Activated gamma-delta T cell treated with anti-CD3 and anti-CD28 coated beads, Interleukin-2, amount 50 U/mL, for 16 hours (primary cell): ENCODE results near the gene PRPSAP2.
"Not testable (repeated sequence)": the region's sequence is repeated elsewhere in the genome, so short reads cannot be mapped to it uniquely, and the experiment has no call there.

Source experiments
- DNase-seq: peaks from one replicate; pipeline ENCODE4 v3.0.0-alpha.2; 2020; ENCODE audit warnings: low read depth

PRPSAP2 gene

DNA sequence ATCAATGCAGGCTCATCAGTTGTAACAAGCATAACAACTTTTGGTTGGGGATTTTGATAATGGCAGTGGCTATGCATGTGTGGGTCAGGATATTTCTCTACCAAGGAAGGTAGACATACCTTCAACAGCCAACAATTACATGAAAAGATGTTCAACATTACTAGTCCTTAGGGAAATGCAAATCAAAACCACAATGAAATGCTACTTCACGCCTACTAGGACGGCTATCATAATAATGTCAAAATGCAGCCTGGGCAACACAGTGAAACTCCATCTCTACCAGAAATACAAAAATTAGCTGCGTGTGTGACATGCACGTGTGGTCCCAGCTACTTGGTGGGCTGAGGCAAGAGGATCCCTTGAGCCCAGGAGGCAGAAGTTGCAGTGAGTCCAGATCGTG, 86.7 kb downstream of the PRPSAP2 start:
- no peak for DNase-seq

DNA sequence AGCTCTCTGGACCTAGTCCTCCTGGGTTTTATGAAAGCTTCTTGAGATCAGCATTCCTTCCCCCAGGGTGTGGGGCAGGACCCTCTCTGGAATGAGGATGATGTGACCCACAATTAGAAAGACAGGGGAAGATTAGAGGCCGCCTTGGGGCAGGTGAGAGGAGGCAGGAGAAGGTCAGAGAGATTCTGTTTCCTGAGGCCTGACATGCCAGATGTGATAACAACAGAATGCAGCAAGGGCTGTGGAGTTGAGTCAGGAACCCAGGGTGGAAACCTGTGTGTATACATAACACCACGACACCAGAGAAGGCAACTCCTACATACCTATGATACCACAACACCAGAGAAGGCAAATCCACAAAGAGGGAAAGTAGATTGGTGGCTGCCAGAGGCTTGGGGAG, 88.6 kb downstream of the PRPSAP2 start:
- DNase-seq: no peak

DNA sequence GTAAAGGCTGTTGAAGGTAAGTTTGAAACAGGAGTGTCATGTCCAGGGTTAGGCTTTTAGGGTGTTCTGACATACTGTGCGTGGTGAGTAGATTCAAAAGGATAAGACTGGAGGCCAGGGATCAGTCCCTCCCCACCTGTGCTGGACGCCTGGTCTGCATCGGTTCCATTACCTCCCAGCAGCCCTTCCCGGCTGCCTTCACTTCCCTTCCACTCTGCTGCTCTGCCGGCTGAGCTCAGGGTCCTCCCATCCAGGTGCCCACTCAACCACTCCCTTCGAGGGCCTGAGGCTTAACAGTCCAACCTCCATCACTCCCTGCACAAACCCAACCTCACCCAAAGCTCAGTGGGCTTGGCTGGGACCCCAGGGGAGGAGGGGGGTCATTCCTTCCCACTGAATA, 89.9 kb downstream of the PRPSAP2 start:
- no peak for DNase-seq

DNA sequence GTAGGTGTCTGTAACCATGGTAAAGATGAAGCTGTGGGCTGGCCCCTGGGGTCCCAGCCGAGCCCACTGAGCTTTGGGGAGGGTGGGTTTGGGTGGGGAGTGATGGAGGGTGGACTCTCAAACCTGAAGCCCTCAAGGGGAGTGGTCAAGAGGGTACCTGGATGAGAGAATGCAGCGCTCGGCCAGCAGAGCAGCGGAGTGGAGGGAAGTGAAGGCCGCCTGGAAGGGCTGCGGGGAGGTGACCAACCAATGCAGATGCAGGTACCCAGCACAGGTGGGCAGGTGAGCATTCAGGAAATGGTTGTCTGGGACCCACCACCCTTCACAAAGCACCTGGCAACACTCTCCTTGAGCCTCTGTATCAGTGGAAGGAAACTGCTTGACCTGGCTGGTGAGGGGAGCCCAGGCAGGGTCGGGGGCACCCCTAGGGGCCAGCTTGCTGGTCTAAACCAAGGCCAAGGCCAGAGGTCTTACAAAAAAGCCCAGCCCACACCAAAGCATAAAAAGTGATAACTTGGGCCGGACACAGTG, 90.6 kb downstream of the PRPSAP2 start:
- no peak for DNase-seq

DNA sequence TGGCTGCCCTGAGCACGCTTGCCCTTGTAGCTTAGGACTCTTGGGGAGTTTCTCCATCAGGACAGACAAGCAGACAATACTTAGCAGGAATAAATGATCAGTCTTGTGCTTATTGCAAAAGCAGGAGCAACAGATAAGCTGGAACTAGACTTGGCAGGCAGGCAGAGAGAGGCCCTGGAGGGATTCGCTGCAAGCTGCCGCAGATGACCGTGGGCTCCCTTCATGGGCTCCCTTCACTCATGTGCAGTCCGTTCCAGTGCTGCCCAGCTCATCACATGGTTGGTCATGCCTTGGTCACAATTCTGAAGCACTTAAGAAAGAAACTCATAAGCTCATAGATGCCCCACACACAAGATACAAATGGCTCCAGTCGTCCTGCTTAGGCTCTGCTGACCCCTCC, 91.6 kb downstream of the PRPSAP2 start:
- no peak for DNase-seq

DNA sequence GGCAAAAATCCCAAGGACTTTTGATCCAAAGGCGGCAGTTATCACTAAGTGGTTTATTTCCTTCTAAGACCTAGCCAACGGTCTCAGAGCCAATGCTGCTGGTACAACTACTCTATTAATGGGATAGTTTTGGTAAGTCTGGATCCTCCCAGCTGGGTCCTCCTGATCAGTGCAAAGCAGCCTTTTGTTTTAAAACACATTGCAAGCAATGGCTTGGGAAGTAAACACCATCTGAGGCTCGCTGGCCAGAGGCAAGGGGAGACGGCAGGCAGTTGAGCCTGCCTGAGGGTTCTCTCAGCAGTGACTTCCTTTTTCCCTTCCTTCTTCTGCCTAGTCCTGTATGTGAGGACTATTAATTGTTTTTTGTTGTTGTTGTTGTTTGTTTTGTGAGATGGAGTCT, 92.4 kb downstream of the PRPSAP2 start:
- DNase-seq: no peak

DNA sequence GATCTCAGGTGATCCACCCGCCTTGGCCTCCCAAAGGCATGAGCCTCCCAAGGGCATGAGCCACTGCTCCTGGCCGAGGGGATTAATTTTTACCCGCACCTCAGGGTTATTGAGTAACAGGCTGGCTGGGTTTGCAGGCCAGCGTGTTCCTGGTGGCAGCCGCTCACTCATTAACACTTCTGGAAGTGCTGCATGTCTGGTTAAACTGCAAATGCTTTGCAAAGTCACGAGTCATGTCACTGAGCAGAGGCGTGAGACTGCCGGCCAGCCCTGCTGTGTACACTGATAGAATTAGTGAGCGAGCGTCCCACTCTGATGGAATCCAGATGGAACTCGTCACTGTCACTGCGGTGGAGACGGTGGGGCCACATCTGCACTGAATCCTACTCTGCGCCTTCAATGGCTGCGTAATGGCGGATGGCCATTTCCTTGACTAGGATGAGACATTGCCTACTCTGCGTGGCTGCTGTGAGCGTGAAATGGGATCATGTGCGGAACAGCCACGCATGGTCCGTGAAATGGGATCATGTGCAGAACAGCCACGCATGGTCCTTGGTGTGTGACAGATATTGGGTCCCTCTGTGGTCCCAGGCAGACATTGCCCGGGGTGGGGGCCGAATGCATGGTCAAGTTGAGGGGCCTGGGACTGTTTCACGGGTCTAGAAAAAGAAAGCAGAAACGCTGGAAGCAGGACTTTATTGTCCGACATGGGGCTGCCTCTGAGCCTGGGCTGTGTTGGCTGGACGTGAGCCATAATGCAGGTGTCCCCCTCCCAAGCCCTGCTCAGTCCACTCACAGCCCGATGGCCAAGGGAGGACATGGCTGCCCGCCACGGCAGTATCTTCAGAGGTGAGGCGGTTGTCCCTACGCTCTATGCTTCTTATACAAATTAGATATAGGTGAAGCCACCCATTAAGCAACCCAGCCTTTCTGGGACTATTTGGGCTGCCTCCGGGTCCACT, 93.3 kb downstream of the PRPSAP2 start:
- DNase-seq: no peak

DNA sequence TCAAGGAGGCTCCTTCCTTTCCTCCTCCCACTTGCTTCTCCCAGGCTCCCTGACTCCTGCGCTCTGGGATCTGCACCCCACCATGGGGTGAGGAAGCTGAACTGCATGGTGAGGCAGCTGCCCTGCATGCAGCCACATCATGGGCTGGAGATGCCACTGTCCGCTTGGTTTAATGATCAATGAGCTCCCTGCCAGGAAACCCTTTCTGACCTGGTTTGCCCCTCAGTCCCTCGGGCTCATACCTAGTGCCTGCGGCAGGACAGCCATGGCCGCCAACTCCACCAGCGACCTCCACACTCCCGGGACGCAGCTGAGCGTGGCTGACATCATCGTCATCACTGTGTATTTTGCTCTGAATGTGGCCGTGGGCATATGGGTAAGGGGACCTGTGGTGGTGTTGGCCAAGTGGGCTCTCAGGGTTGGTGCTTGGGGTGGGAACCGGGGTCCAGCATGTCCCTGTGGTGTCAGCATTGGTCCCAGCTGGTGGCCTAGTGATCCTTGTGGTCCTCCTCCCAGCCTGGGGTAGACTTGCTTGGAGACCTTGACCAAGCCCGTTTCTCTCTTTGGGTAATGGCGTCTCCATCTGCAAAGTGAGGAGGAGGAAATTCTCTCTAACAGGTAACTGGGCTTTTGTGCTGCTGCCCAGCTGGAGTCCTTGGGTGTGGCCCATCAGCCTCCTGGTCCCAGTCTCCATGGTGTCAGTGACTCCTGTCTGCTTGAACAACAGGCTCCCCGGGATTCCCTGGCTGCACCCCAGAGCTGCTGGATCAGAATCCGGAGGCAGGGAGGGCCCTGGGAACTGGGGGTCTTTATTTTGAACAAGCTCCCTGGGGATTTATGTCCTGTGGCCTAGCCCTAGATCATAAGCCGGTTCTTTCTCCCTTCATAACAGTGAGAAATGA, 94.3 kb downstream of the PRPSAP2 start, which contains the start of gene SLC5A10:
SLC5A10 (plus strand) TSS at position 225 of the 902 bp plus-strand sequence; CDS start at position 266, 41 bp downstream.
- DNase-seq: no peak

DNA sequence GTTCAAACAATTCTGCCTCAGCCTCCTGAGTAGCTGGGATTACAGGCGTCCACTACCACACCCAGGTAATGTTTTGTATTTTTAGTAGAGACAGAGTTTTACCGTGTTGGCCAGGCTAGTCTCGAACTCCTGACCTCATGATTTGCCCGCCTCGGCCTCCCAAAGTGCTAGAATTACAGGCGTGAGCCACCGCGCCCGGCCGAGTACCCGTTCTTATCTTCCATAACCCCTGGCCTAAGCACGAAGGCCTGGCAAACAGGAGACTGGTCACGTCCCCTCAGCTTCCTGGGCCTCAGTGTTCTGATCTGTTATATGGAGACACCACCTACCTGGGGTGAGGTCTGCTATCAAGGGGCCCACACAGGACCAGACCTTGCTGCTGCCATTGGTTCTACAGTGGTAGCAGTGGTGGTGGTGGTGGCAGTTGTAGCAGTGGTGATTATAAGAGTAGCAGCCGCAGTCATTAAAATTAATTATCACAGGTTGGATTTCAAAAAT, 95.3 kb downstream of the PRPSAP2 start:
- no peak for DNase-seq

DNA sequence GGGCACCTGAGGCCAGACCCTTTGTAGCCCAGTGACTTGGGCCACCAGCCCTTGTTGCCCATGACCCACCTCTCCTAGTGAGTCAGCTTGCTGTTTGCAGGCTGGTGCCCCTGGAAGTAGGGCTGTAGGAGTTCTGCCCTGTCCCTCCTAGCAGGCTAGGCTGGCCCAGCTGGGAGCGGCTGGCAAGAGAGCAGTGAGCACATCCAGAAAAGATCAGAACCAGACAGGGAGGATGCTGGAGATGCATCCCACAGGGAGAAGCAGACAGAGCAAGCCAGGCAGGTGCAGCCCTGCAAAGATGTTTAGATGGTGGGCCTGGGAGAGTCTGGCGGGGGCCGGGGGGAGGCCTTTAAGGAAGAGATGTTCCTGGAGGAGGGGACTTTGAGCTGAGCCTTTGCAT, 96.4 kb downstream of the PRPSAP2 start:
- no peak for DNase-seq

DNA sequence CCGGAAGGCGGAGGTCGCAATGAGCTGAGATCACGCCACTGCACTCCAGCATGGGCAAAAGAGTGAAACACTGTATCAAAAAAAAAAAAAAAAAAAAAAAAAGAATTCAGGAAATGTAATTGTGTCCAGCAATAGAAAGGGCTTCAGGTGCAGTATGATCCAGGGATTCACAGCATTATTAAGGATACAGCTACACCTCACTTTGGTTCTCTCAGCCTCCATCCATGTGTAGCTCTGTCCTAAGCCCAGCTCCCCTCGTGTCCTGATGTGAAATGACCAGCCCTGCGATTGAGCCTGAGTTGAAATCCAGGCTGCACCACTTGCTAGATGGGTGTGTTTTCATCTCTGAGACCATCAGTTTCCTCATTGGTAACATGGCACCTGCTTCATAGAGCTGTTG, 97.1 kb downstream of the PRPSAP2 start:
- no peak for DNase-seq

DNA sequence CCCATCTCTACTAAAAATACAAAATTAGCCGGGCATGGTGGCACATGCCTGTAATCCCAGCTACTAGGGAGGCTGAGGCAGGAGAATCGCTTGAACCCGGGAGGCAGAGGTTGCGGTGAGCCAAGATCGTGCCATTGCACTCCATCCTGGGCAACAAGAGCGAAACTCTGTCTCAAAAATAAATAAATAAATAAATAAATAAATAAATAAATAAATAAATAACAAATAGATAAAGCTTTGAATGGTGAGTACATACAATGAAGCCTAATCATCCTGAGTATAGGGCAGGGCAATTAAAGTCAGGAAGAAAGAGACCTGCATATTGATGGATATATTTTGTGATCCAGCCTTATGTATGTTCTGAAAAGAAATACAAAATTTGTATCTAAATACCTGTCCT, 98.1 kb downstream of the PRPSAP2 start:
- DNase-seq: not testable (repeated sequence)

DNA sequence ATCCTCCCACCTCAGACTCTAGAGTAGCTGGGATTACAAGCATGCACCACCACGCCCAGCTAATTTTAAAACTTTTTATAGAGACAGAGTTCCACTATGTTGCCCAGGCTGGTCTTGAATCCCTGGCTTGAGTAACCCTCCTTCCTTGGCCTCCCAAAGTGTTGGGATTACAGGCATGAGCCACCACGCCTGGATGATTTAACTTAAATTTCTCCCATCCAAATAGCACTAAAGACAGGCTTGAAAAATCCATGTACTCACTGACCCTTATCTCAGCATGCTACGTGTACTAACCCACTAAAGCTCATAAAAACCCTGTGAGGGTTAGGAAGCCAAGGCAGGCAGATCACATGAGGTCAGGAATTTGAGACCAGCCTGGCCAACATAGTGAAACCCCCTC, 98.7 kb downstream of the PRPSAP2 start:
- DNase-seq: no peak

DNA sequence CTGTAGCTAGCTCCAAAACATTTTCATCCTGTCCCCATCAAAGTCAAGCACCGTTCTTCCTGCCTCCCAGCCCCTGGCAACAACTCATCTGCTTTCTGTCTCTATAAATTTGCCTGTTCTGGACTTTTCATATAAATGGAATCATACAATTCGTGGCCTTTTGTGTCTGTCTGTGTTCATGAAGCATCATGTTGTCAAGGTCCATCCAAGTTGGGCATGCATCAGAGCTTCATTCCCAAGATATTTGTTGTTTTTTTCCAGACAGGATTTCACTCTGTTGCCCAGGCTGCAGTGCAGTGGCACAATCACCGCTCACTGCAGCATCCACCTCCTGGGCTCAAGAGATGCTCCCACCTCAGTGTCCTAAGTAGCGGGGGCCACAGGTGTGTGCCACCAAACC, 99.9 kb downstream of the PRPSAP2 start:
- no peak for DNase-seq

DNA sequence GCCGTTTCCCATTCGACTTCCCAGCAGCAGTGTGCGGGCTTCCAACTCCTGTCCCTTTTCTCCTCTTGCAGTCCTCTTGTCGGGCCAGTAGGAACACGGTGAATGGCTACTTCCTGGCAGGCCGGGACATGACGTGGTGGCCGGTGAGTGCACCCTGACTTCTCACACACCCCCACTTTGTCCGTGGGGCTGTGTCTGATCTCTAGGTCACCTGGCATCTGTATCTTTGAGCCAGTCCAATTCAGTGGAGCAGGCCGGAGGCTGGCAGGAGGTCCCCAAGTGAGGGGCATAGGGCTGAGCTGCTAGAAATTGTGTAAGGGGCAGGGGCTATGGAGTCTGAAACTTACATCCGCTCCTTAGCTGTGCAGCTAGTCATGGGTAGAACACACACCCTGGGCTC, 100.7 kb downstream of the PRPSAP2 start:
- DNase-seq: no peak

DNA sequence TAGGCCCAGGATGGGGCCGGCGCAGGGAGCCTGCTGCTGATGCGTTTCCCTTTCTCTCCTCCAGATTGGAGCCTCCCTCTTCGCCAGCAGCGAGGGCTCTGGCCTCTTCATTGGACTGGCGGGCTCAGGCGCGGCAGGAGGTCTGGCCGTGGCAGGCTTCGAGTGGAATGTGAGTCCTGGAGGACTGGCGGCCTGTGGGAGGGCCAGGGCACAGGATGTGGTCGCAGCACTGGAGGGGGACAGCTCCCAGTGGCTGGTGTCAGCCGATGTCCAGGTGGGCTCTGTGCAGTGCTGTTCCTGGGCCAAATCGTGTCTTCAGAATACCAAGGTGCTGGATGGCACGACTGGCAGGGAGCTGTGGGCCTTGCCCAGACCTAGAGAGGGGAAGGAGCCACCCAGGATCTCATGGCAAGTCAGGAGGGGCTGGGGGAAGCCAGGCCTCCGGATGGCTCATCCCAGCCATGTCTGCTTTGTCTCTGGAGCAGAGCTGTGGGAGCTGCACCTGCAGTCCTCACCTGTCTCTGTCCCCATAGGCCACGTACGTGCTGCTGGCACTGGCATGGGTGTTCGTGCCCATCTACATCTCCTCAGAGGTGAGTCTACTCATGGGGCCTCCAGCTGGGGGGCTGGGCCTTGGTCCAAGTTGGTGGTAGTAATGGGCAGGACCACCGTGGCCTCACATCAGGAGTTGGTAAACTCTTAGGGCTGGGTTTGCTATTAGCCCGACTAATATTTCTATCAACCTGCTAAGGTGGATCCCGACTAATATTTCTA, 101.3 kb downstream of the PRPSAP2 start:
- DNase-seq: no peak

DNA sequence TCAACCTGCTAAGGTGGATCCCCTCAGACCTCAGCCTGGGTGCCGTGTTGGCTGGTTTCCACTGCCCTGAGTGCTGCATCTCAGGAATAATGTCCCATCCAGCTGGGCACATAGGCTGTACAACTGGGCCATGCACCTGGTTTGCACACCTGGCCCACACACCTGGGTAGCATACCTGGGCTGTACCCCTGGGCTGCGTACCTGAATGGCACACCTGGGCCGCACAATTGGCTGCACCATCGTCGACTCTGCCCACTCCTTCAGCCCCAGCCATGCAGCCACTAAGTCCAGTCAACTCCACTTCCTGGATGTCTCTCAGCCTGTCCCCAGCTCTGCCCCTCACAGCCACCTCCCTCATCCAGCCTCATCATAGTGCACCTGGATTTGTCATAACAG, 101.9 kb downstream of the PRPSAP2 start:
- DNase-seq: no peak

DNA sequence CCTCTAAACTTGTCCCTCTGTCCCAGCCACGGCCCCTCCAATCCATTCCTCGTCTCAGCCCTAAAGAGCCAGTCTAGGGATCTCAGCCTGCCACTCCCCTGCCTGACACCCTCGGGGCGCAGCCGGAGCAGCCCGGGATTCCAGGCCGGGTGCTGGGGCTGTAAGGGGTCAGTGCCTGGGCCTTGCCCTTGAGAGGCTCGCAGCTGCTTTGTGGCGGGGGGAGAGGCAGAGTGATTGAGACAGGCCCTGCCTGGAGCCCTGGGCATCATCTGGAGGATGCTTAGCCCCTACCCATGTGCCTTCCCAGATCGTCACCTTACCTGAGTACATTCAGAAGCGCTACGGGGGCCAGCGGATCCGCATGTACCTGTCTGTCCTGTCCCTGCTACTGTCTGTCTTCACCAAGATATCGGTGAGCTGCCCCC, 102.3 kb downstream of the PRPSAP2 start:
- DNase-seq: no peak

DNA sequence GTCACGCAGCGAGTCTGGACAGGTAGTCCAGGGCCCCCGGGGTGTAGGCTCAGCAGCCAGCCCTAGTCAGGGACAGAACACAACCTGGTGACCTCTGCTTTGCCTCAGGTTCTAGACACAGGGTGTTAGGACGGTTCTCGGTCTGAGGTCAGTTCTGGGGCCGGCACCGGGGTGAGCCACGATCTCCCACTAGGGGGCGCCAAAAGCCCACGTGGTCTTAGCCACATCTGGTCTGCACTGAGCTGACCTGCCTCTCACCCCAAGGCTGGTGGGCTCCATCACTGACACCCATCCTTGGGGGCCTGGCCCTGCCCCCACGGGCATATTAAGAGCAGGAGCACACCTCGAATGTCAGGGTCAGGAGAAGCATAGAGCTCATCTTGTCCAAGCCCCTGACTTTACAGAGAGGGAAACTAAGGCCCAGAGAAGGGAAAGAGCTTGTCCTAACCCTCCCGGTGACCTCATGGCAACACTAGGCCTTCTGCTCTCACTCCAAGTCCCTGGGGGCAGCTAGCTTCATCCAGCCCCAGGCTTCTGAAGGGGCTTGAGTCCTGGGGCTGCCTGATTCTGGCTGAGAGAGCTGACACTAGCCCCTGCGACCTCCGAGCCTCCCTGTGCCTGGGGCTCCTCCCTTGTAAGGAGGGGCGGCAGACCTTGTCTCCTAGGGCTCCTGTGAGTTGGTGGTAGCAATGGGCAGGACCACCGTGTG, 103.0 kb downstream of the PRPSAP2 start:
- peak; percentile 68 for DNase-seq

DNA sequence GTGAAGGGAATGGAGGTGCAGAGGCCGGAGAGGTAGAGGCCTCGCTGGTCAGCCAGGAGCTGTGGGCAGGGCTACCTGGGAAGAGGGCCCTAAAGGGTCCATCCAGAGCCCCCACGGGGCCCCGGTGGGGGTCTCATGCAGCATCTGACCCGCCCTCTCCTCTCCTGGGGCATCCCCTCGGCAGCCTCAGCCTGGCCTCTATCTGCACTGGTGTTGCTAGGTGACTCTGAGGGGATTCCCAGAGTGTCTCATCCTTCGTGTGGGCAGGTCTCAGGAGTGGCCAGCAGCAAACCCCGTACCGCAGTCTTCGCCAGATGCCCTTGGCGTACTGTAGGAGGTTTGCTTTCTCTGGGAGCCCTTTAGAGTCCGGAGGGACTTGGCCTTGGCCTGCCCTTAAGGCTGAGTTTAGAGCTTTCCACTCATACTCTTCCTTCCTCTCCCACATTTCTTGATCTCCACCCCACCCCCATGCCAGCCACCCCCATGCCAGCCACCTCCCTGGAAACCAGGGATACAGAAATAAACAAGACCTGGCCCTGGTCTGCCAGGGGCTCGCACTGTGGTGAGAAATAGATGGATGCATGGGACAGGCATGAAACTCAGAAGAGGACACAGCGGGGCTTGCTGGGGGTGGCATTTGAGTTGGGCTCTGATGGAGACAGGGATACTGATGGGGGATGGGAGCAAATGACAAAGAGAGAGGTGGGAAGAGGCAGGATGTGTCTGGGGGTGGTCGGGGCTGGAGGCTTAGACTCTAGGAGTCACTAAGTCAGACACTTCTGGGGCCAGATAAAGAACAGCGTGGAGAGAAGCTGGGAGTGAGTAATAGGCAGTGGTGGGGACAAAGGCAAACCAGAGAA, 103.9 kb downstream of the PRPSAP2 start:
- DNase-seq: no peak
